ENCODE results near the gene FAIM2.

FAIM2 gene

DNA sequence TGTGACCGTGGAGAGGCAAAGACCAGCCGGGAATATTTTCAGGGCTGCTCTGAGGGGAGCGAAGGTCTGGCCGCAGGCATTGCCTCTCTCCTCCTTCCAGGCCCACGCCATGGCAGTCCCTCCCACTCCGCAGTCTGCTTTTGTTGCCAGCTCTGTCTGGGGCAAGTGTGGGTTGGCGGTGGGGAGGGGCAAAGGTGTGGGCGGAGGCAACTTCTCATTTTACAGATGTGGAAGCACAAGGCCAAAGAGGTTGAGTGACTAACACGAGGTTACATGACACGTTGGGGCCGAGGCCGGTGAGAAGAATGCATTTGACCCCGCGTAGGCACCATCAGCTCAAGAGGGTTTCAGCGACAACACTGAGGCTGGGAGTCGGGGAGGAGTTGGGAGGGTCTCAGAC lies 6.1 kb upstream of the FAIM2 start:
- Histone ChIP-seq H3K36me3 (no peaks in the 10 kb centered on the region), H3K4me1 (no peaks in the 10 kb centered on the region), H3K9me3 (no peaks in the 10 kb centered on the region), H3K4me3 (no peak overlapping the region), H3K27ac (no peak overlapping the region), H3K27me3 (peaks cover 0 to 13% of the 10 kb centered on the region in 2 donors)
- intact Hi-C loops (cut with DNase I; ENCODE audit: low total_unique reads), result no loop called here
- DNase-seq, result no peak
- TF ChIP-seq CTCF (IDR thresholded peaks at IDR 0.05), result no peak

DNA sequence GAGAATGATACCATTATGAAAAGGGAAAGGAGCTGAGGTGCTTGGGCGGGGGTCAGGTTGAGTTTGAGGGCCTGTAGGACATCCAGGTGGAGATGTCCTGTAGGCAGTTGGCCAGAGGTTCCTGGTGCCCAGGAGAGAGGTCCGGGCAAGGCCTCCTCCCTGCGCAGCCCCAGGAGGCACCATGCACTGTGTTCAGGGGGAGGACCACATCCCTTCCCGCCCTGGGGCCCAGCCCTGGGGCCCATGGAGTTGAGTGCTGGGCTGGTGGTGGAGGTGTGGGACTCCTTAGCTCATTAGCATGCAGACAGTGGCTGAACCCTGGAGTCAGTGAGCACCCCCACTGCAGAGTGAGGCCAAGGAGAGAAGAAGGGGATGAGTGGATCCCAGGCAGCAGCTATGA lies 5.7 kb upstream of the FAIM2 start:
- peaks cover 0 to 13% of the 10 kb centered on the region in 2 donors for H3K27me3 ChIP-seq
- H3K4me1 ChIP-seq, result peaks cover 0 to 2% (median 0%) of the 10 kb centered on the region in 4 donors
- DNase-seq, result no peak
- H3K27ac ChIP-seq, result no peak overlapping the region
- no peak overlapping the region for H3K4me3 ChIP-seq
- no peaks in the 10 kb centered on the region for H3K9me3 ChIP-seq
- TF ChIP-seq CTCF (IDR thresholded peaks at IDR 0.05), result no peak
- no peaks in the 10 kb centered on the region for H3K36me3 ChIP-seq
- intact Hi-C loops (cut with DNase I; ENCODE audit: low total_unique reads), result no loop called here

GRCh38 chr12:49907352-49907751 lies 3.7 kb upstream of the FAIM2 start:
- DNase-seq, result no peak
- no peaks in the 10 kb centered on the region for H3K9me3 ChIP-seq
- peaks cover 0 to 13% of the 10 kb centered on the region in 2 donors for H3K27me3 ChIP-seq
- no peak overlapping the region for H3K27ac ChIP-seq
- H3K36me3 ChIP-seq, result no peaks in the 10 kb centered on the region
- intact Hi-C loops (cut with DNase I; ENCODE audit: low total_unique reads), result no loop called here
- TF ChIP-seq CTCF (IDR thresholded peaks at IDR 0.05), result no peak
- H3K4me1 ChIP-seq, result peaks cover 0 to 13% (median 5%) of the 10 kb centered on the region in 4 donors
- no peak overlapping the region for H3K4me3 ChIP-seq

GRCh38 chr12:49905718-49906314 lies 2.1 kb upstream of the FAIM2 start:
- TF ChIP-seq CTCF (IDR thresholded peaks at IDR 0.05), result no peak
- H3K27ac ChIP-seq, result no peak overlapping the region
- DNase-seq, result no peak
- H3K27me3 ChIP-seq, result peaks cover 0 to 16% of the 10 kb centered on the region in 2 donors
- H3K36me3 ChIP-seq, result no peaks in the 10 kb centered on the region
- peaks cover 0 to 13% (median 5%) of the 10 kb centered on the region in 4 donors for H3K4me1 ChIP-seq
- no peak overlapping the region for H3K4me3 ChIP-seq
- H3K9me3 ChIP-seq, result no peaks in the 10 kb centered on the region
- intact Hi-C loops (cut with DNase I; ENCODE audit: low total_unique reads), result no loop called here

DNA sequence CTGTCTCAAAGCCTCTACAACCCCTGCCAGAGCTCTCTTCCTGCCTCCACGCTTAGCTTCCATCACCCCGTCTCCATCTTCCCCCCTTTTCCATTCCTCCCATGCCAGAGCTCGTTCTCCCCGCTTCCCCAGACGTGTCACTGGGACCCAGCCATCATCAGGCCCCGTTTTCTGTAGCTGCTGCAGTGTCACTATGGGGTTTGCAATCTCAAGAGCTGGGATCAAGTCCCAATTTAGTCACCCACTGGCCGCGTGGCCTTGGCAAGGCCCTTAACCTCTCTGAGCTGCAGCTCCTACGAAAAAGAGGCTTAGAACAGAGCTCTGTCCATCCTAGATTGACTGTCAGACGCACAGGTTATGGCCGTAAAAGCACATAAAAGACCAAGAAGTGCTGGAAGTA lies 901 bp upstream of the FAIM2 start:
- TF ChIP-seq CTCF (IDR thresholded peaks at IDR 0.05), result no peak
- Histone ChIP-seq H3K36me3 (no peaks in the 10 kb centered on the region), H3K27me3 (peaks cover 0 to 16% of the 10 kb centered on the region in 2 donors), H3K9me3 (no peaks in the 10 kb centered on the region), H3K4me3 (no peak overlapping the region), H3K4me1 (peaks cover 0 to 13% (median 5%) of the 10 kb centered on the region in 4 donors), H3K27ac (no peak overlapping the region)
- intact Hi-C loops (cut with DNase I; ENCODE audit: low total_unique reads), result no loop called here
- DNase-seq, result no peak

GRCh38 chr12:49903351-49903699 lies 375 bp downstream of the FAIM2 start:
- H3K27ac ChIP-seq, result no peak overlapping the region
- intact Hi-C loops (cut with DNase I; ENCODE audit: low total_unique reads), result no loop called here
- no peaks in the 10 kb centered on the region for H3K36me3 ChIP-seq
- TF ChIP-seq CTCF (IDR thresholded peaks at IDR 0.05), result no peak
- peaks cover 0 to 13% (median 5%) of the 10 kb centered on the region in 4 donors for H3K4me1 ChIP-seq
- no peaks in the 10 kb centered on the region for H3K9me3 ChIP-seq
- DNase-seq, result no peak
- H3K4me3 ChIP-seq, result peak overlapping the region; percentile 38 to 56
- peaks cover 0 to 16% of the 10 kb centered on the region in 2 donors for H3K27me3 ChIP-seq

Measured in tibial artery (tissue), 4 donors.